Activated T-cell treated with anti-CD3 and anti-CD28 coated beads, Interleukin-2, amount 50 U/mL, for 4 hours (primary cell): Measurements from ENCODE around the gene ZBTB46. TPM values are rescaled to one million over a fixed set of nuclear protein-coding genes. Genes with fewer than 3 reads are reported as not detected.

ENCODE experiments used
- ATAC-seq, 2 donors: fragments of 200-7000 bp; cut with Tn5 transposase; one replicate each; pipeline ENCODE4 v1.10.0; 2021
- DNase-seq: peaks from one replicate; pipeline ENCODE4 v3.0.0-alpha.2; 2020
- H3K27me3 Mint-ChIP-seq: one replicate; pipeline ENCODE4 v1.8.0; 2021; ENCODE audit warnings: low read depth, mixed read lengths
- H3K36me3 Mint-ChIP-seq: one replicate; pipeline ENCODE4 v1.8.0; 2022; ENCODE audit warnings: mixed read lengths; ENCODE audit not compliant: insufficient read depth
- H3K4me1 Mint-ChIP-seq: one replicate; pipeline ENCODE4 v1.8.0; 2021; ENCODE audit warnings: low read depth, mixed read lengths
- H3K4me3 Mint-ChIP-seq: one replicate; pipeline ENCODE4 v1.8.0; 2021; ENCODE audit warnings: mild to moderate bottlenecking, moderate library complexity, mixed read lengths
- H3K9me3 Mint-ChIP-seq: one replicate; pipeline ENCODE4 v1.8.0; 2021; ENCODE audit warnings: mixed read lengths
- total RNA-seq, 3 donors: library from RNA; stranded (reverse); gene quantifications; one replicate each; pipeline ENCODE4 v1.2.1, GENCODE V29; 2021

The ZBTB46 gene
- total RNA-seq, 3 donors from 2014 or later, result 0.89 to 3.8 (median 2.2) TPM

DNA sequence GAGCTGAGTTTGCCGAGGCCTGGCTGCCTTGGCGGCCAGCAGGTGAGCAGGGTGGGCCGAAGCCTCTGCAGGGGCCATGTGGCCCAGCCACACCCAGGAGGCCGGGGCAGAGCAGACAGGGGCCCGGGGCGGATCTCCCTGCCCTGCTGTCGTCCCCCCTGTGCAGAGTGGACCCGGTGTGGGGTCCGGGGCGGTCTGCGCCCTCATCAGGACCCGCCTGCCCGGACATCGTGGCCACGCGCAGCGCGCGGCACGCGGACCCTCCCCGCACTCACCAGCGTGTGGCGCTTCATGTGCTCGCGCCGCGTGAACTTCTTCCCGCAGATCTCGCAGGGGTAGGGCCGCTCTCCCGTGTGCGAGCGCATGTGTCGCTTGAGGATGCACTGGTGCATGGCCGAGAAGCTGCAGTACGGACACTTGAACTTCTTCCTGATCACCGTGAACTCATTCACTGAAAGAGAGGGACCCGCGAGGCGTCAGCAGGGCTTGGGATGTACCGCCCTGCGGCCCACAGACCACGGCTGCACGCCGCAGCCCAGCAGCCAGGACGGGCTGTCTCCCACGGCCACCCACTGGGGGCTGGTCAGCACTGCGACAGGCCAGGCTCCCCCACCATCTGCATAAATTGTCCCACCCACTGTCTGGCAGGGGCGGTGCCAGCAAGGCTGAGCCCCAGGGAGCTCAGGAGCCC is 78.5 kb downstream of the ZBTB46 start:
- Mint-ChIP-seq H3K27me3 (no peaks in the 10 kb centered on the region), H3K9me3 (no peaks in the 10 kb centered on the region), H3K4me1 (peaks cover 25% of the 10 kb centered on the region), H3K36me3 (no peaks in the 10 kb centered on the region), H3K4me3 (no peak overlapping the region)
- no peak for ATAC-seq
- no peak for DNase-seq

DNA sequence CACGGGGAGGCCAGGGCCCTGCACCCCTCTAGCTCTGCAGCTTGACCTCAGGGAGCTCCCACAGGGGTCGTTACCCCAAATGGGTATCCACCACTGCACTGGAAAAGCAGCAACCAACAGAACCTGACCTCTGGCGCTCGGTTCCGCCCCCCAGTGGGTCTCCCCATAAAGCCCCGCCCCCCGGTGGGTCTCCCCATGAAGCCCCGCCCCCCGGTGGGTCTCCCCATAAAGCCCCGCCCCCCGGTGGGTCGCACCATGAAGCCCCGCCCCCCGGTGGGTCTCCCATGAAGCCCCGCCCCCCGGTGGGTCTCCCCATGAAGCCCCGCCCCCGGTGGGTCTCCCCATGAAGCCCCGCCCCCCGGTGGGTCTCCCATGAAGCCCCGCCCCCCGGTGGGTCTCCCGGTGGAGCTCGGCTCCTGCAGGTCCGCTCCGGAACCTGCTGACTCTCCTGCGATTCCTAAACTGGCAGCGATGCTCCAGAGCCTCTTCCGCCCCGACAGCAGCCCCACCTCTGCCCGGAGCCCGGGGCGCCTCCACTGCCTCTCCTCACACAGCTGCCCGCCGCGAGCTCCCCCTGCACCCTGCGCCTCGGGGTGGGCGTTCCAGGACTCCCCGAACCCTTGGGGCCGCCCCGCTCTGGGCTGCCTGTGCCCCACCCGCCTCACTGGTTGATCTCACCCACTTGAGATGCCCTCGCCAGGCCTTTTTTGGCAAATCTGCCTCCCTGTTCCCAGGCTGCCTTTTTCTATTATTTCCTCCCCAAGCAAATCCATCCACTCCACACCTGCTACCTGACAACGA is 79.4 kb downstream of the ZBTB46 start:
- H3K36me3 Mint-ChIP-seq, result no peaks in the 10 kb centered on the region
- DNase-seq (no peak), ATAC-seq (peak; percentile 17 to 22)
- peak overlapping the region; percentile 62 for H3K4me3 Mint-ChIP-seq
- H3K9me3 Mint-ChIP-seq, result no peaks in the 10 kb centered on the region
- H3K27me3 Mint-ChIP-seq, result no peaks in the 10 kb centered on the region
- H3K4me1 Mint-ChIP-seq, result peaks cover 25% of the 10 kb centered on the region

DNA sequence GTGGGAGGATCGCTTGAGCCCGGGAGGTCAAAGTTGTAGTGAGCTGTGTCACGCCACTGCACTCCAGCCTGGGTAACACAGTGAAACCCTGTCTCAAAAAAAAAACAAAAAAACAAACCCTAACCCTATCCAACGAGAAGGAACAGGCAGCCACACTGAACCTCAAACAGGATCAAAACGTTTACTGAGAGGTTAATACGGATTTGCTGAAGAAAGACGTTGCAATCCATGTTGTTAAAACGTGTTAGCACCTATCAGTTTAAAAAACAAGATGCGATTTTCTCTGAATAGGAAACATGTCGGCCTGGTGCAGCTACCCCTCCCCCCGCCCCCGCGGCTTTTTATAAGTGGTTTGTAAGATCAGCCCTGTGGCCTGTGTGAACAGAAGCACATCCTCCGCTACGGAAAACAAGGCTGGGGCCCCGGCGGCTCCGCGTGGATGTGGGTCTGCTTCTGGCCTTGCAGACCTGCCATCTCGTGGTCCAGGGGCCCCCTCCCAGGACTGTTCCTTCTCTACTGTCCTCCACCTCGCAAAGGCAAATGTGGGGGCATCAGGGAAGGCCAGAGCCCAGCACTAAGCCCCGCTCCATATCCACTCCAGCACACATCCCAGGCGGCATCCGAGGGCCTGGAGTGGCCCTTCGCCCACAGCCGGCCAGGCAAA is 80.1 kb downstream of the ZBTB46 start:
- H3K4me3 Mint-ChIP-seq, result peak overlapping the region; percentile 62
- ATAC-seq, result peak; percentile 80 to 83
- H3K9me3 Mint-ChIP-seq, result no peaks in the 10 kb centered on the region
- H3K36me3 Mint-ChIP-seq, result no peaks in the 10 kb centered on the region
- H3K4me1 Mint-ChIP-seq, result peaks cover 21% of the 10 kb centered on the region
- peak; percentile 55 for DNase-seq
- H3K27me3 Mint-ChIP-seq, result no peaks in the 10 kb centered on the region

- Mint-ChIP-seq H3K4me3 (no peak overlapping the region), H3K36me3 (no peaks in the 10 kb centered on the region), H3K9me3 (no peaks in the 10 kb centered on the region), H3K4me1 (peaks cover 21% of the 10 kb centered on the region), H3K27me3 (no peaks in the 10 kb centered on the region)
- DNase-seq (no peak), ATAC-seq (no peak)
Observed at GRCh38 chr20:63749597-63750508, 81.2 kb downstream of the ZBTB46 start.

GRCh38 chr20:63748934-63749270 is 82.2 kb downstream of the ZBTB46 start:
- Mint-ChIP-seq H3K4me1 (peaks cover 21% of the 10 kb centered on the region), H3K9me3 (no peaks in the 10 kb centered on the region), H3K36me3 (no peaks in the 10 kb centered on the region), H3K4me3 (no peak overlapping the region), H3K27me3 (no peaks in the 10 kb centered on the region)
- DNase-seq (no peak), ATAC-seq (no peak)

DNA sequence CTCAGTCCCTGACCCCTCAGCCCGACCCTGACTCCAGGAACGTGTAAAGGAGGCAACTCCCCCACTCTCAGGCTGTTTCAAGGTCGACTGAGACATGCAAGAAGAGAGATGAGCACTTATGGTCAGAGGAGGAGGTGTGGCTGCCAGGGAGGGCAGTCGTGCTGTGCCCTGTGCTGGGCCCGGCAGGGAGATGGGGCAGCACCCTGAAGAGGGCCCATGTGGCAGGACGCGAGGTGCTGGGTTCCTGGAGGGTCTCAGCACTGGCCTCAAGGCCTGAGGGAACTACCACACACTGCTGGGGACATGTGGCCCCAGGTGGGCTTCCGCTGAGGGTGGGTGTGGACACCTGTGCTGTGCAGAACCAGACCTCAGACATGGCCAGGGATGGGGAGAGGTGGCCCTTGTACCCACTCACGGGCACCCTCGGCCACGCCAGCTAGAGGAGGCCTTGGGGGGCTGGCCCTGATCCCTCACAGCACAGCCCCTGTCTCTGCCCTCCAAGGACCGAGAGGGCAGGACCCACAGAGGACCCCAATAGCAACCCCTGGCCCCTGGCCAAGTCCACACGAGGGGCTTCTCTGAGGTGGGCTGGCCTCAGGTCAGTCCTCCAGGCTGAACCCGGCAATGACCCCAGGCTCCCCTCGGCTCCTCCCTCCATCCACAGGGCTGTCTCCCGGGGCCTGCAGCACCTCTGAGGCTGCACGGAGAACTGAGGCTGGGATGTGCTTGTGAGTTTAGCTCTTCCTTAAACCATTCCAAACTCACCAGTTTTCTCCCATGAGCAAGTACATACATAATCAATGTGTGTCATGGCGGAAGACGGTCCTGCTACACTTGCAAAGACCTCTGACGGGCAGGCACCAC is 82.8 kb downstream of the ZBTB46 start:
- Mint-ChIP-seq H3K36me3 (no peaks in the 10 kb centered on the region), H3K9me3 (no peaks in the 10 kb centered on the region), H3K4me1 (peaks cover 21% of the 10 kb centered on the region), H3K4me3 (no peak overlapping the region), H3K27me3 (no peaks in the 10 kb centered on the region)
- DNase-seq (no peak), ATAC-seq (no peak)

DNA sequence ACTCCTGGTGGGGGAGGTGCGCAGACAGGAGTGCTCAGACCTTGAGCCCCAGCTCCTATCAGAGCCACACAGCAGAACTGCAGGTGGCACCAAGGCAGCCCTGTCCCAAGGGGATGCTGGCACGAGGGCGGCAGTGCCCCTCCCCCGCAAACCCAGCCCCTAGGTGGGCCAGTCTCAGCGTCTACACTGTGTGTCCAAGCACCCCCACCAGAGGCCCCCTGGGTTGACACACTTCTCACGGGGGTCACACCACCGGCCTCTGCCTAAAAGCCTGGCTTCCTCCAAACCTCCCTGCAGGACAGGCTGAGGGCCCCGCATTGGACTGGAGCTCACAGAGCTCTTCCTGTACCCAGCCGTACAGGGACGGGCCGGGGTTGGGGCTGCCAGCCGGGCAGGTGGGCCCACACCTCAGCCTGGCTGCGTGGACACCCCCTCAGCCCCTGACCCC is 83.4 kb downstream of the ZBTB46 start:
- Mint-ChIP-seq H3K9me3 (no peaks in the 10 kb centered on the region), H3K4me3 (no peak overlapping the region), H3K4me1 (peaks cover 21% of the 10 kb centered on the region), H3K36me3 (no peaks in the 10 kb centered on the region), H3K27me3 (no peaks in the 10 kb centered on the region)
- DNase-seq (no peak), ATAC-seq (no peak)

DNA sequence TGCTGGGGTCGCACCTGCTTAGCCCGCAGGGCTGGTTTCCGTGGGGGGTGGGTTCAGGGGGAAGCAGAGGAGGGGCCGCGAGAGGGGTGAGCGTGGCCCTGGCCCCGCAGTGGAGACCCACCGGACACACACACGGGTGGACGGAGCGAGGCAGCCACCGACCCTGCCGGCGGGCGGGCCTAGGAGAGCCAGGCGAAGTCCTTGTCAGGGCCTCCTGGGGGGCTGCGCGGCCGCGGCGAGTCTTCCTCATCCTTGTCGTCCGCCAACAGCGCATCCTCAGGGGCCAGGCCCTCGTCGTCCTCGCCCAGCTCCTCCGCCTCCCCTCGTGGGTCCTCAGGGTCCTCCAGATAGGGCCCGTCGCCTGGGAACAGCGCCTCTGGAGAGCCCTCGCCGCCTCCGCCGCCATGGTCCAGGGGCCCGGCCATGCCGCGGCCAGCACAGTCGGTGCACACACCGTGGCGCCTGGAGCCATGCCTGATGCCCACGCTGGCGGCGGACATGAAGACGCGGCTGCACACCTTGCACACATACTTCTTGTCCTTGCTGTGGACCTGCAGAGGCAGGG is 84.2 kb downstream of the ZBTB46 start:
- no peak for ATAC-seq
- Mint-ChIP-seq H3K4me3 (no peak overlapping the region), H3K27me3 (no peaks in the 10 kb centered on the region), H3K4me1 (peaks cover 18% of the 10 kb centered on the region), H3K36me3 (no peaks in the 10 kb centered on the region), H3K9me3 (no peaks in the 10 kb centered on the region)
- DNase-seq, result no peak

GRCh38 chr20:63745961-63746731 is 84.9 kb downstream of the ZBTB46 start:
- H3K4me3 Mint-ChIP-seq, result no peak overlapping the region
- no peak for DNase-seq
- no peaks in the 10 kb centered on the region for H3K27me3 Mint-ChIP-seq
- ATAC-seq, result no peak
- H3K36me3 Mint-ChIP-seq, result no peaks in the 10 kb centered on the region
- H3K4me1 Mint-ChIP-seq, result peaks cover 16% of the 10 kb centered on the region
- H3K9me3 Mint-ChIP-seq, result no peaks in the 10 kb centered on the region

DNA sequence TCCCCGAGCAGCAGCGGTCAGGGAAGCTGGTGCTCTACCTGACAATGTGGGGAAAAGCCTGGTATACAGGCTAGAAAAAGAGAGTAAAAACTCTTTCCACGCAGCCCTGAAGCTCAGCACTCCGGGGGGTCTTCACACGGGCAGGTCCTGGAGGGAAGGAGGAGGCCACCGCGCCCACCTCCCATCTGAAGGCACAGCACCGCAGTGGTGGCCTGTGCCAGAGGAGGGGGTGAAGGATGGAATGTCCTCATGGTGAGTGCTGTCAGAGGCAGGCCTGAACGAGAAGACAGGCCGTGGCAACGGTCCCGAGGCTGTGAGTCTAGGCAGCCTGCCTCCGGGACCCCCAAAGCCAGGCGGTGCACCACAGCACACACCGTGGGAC is 85.6 kb downstream of the ZBTB46 start:
- Mint-ChIP-seq H3K27me3 (no peaks in the 10 kb centered on the region), H3K4me3 (no peak overlapping the region), H3K36me3 (no peaks in the 10 kb centered on the region), H3K4me1 (peaks cover 8% of the 10 kb centered on the region), H3K9me3 (no peaks in the 10 kb centered on the region)
- DNase-seq, result no peak
- no peak for ATAC-seq

DNA sequence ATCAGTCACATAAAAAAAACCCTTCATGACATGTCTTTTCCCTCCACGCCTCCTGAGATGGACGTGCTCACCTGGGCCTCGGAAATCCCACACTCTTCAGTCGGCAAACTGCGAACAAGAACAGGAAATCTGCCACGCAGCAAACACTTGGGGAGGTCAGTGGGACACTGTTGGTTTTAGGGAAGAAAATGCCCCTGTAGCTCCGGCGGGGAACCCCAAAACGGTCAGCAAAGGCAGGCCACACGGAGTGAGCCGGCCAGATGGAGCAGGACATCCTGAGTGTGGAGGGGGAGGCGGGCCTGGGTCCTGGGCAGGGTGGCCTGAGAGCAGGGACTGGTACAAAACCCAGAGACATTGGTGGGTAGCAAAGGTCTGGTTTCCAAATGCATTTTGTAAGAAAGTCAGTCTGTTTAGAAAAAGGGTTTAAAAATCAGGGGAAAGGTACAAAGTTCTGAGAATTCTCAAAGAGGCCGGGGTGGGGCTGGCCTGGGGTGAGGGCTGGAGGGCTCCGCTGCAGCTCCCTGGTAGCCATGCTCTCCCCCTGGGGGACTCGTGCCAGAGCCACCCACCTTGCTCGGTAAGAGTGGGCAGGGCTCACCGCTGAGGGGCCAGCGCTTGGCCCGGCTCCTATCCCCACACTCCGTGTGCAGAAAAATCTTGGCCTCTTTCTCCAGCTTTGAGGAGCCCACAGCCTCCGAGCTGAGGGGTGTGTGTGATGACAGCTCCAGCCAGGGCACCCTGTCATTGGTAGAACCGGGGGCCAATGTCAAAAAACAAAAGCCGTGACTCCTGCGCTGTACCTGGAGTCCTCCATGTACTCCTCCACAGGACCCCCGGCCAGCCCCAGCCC is 86.3 kb downstream of the ZBTB46 start:
- H3K36me3 Mint-ChIP-seq, result no peaks in the 10 kb centered on the region
- no peak for ATAC-seq
- no peak overlapping the region for H3K4me3 Mint-ChIP-seq
- DNase-seq, result no peak
- H3K27me3 Mint-ChIP-seq, result no peaks in the 10 kb centered on the region
- H3K9me3 Mint-ChIP-seq, result no peaks in the 10 kb centered on the region
- H3K4me1 Mint-ChIP-seq, result peaks cover 7% of the 10 kb centered on the region

DNA sequence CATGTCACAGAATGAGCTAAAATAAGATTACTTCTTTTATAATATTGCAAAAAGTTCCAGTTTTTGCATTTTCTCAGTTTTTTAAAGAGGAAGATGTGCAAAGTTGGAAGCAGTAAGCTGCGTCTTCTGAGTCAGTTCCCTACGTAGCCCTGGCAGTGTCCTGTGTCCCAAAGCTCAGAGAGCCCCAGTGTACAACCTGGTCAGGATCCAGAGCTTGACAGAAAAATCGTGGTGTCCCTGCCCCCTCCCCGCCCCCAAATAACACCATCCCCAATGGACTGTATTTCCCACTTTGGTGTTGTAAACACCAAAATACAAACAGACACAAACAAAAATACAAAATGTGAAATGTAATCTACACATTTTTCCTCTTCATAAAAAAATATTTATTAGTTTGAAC is 86.9 kb downstream of the ZBTB46 start:
- ATAC-seq (no peak), DNase-seq (no peak)
- H3K4me3 Mint-ChIP-seq, result no peak overlapping the region
- no peaks in the 10 kb centered on the region for H3K9me3 Mint-ChIP-seq
- peaks cover 5% of the 10 kb centered on the region for H3K4me1 Mint-ChIP-seq
- H3K36me3 Mint-ChIP-seq, result no peaks in the 10 kb centered on the region
- H3K27me3 Mint-ChIP-seq, result no peaks in the 10 kb centered on the region
